Stimulated activated CD8-positive, alpha-beta memory T cell treated with anti-CD3 and anti-CD28 coated beads, Interleukin-7, amount 100 ng/mL, for 48 hours (primary cell): ENCODE results near the gene PTPRD.

Experiments used
- DNase-seq, 2 donors: peaks; one replicate each; pipeline ENCODE4 v3.0.0-alpha.2; 2020; ENCODE audit warnings: low read depth in 1 of 2; ENCODE audit errors: extremely low read depth in 1 of 2

PTPRD gene

GRCh38 chr9:8332871-8333270, 2279.9 kb downstream of the PTPRD start:
- DNase-seq: no peak

- no peak for DNase-seq
Measured at GRCh38 chr9:8332331-8332650, 2280.5 kb downstream of the PTPRD start.

- no peak for DNase-seq
Measured at GRCh38 chr9:8331507-8332330, 2281.1 kb downstream of the PTPRD start.

- no peak for DNase-seq
Measured at GRCh38 chr9:8329561-8330283, 2283.1 kb downstream of the PTPRD start.

- no peak for DNase-seq
Measured at GRCh38 chr9:8315211-8315610, 2297.6 kb downstream of the PTPRD start.

- no peak for DNase-seq
Measured at GRCh38 chr9:8309258-8309657, 2303.5 kb downstream of the PTPRD start.

- no peak for DNase-seq
Measured at GRCh38 chr9:8304720-8305119, 2308.1 kb downstream of the PTPRD start.

GRCh38 chr9:8301296-8301695, 2311.5 kb downstream of the PTPRD start:
- no peak for DNase-seq

- no peak for DNase-seq
Measured at GRCh38 chr9:8297047-8297446, 2315.8 kb downstream of the PTPRD start.

- no peak for DNase-seq
Measured at GRCh38 chr9:8292657-8293056, 2320.1 kb downstream of the PTPRD start.

GRCh38 chr9:8289681-8290080, 2323.1 kb downstream of the PTPRD start:
- DNase-seq: no peak

- no peak for DNase-seq
Measured at GRCh38 chr9:8287970-8288369, 2324.8 kb downstream of the PTPRD start.

- no peak for DNase-seq
Measured at GRCh38 chr9:8287501-8287900, 2325.3 kb downstream of the PTPRD start.

- DNase-seq: no peak
Measured at GRCh38 chr9:8284884-8285283, 2327.9 kb downstream of the PTPRD start.

GRCh38 chr9:8282535-8282934, 2330.3 kb downstream of the PTPRD start:
- DNase-seq: no peak

- DNase-seq: no peak
Measured at GRCh38 chr9:8280811-8281210, 2332.0 kb downstream of the PTPRD start.

- DNase-seq: no peak
Measured at GRCh38 chr9:8278048-8278447, 2334.8 kb downstream of the PTPRD start.

GRCh38 chr9:8270235-8270634, 2342.6 kb downstream of the PTPRD start:
- DNase-seq: no peak

- no peak for DNase-seq
Measured at GRCh38 chr9:8268881-8269280, 2343.9 kb downstream of the PTPRD start.

GRCh38 chr9:8268216-8268878, 2344.5 kb downstream of the PTPRD start:
- no peak for DNase-seq

- DNase-seq: no peak
Measured at GRCh38 chr9:8267636-8268035, 2345.2 kb downstream of the PTPRD start.

- DNase-seq: no peak
Measured at GRCh38 chr9:8266861-8267260, 2345.9 kb downstream of the PTPRD start.
